Activated CD8-positive, alpha-beta memory T cell treated with anti-CD3 and anti-CD28 coated beads, Interleukin-2, amount 50 U/mL, for 1 hour (primary cell): ENCODE results near the gene RHOBTB3.

Experiments
- DNase-seq: peaks from one replicate; pipeline ENCODE4 v3.0.0-alpha.2; 2020; ENCODE audit errors: extremely low read depth

Gene RHOBTB3

GRCh38 chr5:95841914-95842812 lies 111.0 kb downstream of the RHOBTB3 start:
- no peak for DNase-seq

GRCh38 chr5:95842854-95843544 lies 111.9 kb downstream of the RHOBTB3 start:
- DNase-seq, result no peak

- DNase-seq, result no peak
These were observed 112.6 kb downstream of the RHOBTB3 start for GRCh38 chr5:95843733-95844223.

GRCh38 chr5:95845391-95845790 lies 114.3 kb downstream of the RHOBTB3 start:
- DNase-seq, result no peak
